Fibroblast of skin of right quadriceps (primary cell): ENCODE results near the gene RASD1.
A peak's percentile ranks its signal among the peaks of the same experiment; 100 is the strongest.
"Not testable (repeated sequence)": the region's sequence is repeated elsewhere in the genome, so short reads cannot be mapped to it uniquely, and the experiment has no call there.

Source experiments
- DNase-seq: peaks from one replicate; pipeline ENCODE4 v3.0.0-alpha.2; 2013

Gene RASD1

GRCh38 chr17:17467720-17468119, 28.5 kb downstream of the RASD1 start:
- DNase-seq: no peak

- DNase-seq: no peak
These were observed 29.2 kb downstream of the RASD1 start for GRCh38 chr17:17467016-17467415.

- DNase-seq: no peak
These were observed 29.7 kb downstream of the RASD1 start for GRCh38 chr17:17466511-17466910.

- not testable (repeated sequence) for DNase-seq
These were observed 30.3 kb downstream of the RASD1 start for GRCh38 chr17:17465878-17466277.

GRCh38 chr17:17463821-17464220, 32.4 kb downstream of the RASD1 start:
- DNase-seq: no peak

- no peak for DNase-seq
These were observed 34.0 kb downstream of the RASD1 start for GRCh38 chr17:17462048-17462824.

GRCh38 chr17:17460038-17460437, 36.2 kb downstream of the RASD1 start:
- no peak for DNase-seq

DNA sequence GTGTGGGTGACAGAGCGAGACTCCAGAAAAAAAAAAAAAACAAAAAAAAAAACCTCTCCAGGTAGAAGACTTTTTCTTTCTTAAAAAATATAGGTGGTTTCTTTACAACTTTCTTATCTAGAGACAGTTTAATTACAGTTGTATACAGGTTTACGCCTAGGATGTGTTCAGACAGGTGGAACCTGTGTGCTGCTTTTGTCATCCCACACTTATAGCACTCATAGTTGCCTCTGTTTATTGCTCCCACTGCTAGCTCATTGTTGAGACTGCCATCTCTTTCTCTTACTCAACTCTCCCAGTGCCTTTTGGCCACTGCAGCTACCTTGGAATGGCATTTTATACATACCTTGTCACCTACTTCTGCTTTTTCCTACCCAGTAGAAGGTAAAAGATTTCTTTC, 38.5 kb downstream of the RASD1 start:
- no peak for DNase-seq

GRCh38 chr17:17456251-17456650, 39.9 kb downstream of the RASD1 start:
- DNase-seq: no peak

DNA sequence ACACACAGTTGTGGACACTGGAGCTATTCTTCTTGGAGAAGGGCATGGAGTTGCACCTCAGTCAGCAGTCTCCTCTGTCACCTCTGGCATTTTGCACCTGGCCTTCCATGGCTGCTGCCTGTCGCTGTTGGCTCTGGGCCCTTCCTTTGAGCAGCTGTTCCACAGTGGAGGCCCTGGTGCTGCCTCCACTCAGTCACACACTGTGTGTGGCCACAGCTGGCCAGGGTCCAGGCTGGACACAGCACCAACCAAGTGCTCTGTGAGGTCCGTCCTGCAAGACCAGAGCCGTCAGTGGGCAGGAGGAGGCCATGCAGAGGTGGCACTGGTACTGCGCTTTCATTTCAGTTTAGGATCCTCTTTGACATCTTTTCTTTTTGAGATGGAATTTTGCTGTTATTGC, 41.0 kb downstream of the RASD1 start:
- DNase-seq: no peak

GRCh38 chr17:17454700-17455099, 41.5 kb downstream of the RASD1 start:
- DNase-seq: not testable (repeated sequence)

GRCh38 chr17:17454276-17454675, 41.9 kb downstream of the RASD1 start:
- no peak for DNase-seq

DNA sequence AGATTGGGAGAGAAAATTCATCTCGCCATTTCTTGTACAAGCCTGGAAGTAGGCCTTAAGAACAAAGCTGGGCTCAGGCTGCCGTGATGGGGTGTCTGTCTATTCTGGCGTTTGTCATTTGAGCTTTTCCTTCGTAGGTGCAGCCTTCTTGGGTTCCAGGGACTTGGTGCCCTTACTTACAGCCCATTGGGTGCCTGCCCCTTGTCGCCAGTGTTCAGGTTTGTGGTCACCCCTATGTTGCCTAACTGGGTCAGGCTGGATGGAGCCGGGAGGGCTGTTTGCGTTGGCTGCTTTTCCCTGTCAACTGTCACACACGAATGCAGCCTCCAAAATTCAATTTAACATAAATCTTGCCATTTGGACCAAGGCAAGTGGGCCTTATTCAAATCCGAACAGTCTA, 43.1 kb downstream of the RASD1 start:
- DNase-seq: no peak

- no peak for DNase-seq
These were observed 47.5 kb downstream of the RASD1 start for GRCh38 chr17:17448723-17449122.

DNA sequence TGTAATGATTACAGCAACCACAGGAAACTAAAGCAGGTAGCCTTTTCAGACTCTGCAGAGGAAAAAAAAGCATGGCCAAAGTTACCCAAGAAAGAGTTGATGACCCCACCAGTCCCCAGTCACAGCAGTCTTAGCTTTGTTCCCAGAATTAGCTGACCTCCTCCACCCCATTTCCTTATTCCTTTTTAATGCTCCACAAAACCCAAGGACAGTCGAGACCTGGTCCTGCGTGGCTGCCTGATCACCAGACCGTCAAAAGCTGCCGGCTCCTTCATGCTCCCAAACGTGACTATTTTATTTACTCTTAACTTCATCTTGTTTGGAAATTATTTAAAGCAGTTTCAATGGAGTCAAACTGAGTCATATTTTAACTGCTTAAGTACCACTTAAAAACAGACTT, 48.1 kb downstream of the RASD1 start:
- no peak for DNase-seq

DNA sequence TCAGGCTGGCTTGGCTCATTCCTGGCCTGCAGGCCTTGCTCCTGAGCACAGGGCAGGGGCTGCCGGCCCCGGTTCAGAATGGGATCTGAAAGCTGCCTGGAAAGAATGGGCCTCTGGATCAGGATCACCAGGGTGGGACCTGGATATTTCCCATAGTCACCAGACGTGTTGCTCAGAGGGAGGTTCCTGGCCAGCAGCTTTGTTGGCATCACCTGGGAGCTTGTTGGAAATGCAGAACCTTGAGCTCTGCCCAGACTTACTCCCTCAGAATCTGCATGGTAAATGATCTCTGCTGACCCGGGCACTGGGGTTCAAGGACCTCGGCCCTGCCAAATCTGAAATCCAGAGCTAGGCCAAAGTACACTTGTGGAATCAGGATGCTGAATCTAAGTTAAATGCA, 48.9 kb downstream of the RASD1 start:
- no peak for DNase-seq

- no peak for DNase-seq
These were observed 49.5 kb downstream of the RASD1 start for GRCh38 chr17:17446666-17447155.

DNA sequence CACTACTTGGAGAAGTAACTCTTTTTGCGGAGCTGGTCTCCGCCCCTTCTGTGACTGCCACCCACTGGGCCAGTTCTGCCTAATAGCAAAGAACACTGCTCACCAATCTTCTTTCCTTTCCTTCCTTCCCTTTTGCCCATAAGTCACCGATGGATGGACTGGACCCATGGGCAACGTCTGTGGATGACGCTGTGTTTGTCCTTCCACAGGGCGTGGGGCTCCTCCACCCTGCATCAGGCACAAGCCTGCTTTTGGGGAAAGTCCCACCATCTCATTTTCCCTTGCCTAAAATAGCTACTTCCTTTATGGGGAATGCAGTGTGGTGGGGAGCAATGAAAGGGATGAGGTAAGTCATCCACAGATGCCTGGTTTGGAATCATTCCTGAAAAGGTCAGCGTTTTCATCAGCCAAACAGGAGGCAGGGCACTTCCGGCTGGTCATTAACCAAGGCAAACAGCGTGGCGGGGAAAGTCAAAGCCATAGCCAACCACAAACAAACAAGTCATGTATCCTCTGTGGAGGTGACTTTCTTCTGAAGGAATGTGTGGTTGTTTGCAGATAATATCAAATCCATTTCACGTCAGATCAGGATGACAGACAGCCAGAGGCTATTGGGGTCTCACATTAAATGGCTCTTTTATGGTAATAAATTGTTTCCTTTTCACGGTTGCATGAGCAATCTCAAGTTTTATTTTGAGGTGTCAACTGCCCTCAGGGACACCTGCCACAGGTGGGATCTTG, 50.1 kb downstream of the RASD1 start:
- peak; percentile 91 for DNase-seq

GRCh38 chr17:17445296-17445924, 50.8 kb downstream of the RASD1 start:
- no peak for DNase-seq
